HG02852 (cell line): ENCODE measurements around the gene STK4.
"Not testable (repeated sequence)": the region's sequence is repeated elsewhere in the genome, so short reads cannot be mapped to it uniquely, and the experiment has no call there.

ENCODE experiments used
- ATAC-seq: cut with Tn5 transposase; IDR thresholded peaks from one replicate; pipeline ENCODE4 v1.9.1; 2021; ENCODE audit warnings: mild to moderate bottlenecking, moderate library complexity; ENCODE audit not compliant: unreplicated experiment

Gene STK4

GRCh38 chr20:45021631-45022030 is 55.3 kb downstream of the STK4 start:
- no peak for ATAC-seq

- not testable (repeated sequence) for ATAC-seq
Measured at GRCh38 chr20:45023140-45023539, 56.8 kb downstream of the STK4 start.

GRCh38 chr20:45028424-45029136 is 62.3 kb downstream of the STK4 start:
- no peak for ATAC-seq

GRCh38 chr20:45029884-45030283 is 63.6 kb downstream of the STK4 start:
- ATAC-seq: no peak

- no peak for ATAC-seq
Measured at GRCh38 chr20:45032276-45032675, 66.0 kb downstream of the STK4 start.

GRCh38 chr20:45032781-45033180 is 66.5 kb downstream of the STK4 start:
- ATAC-seq: no peak

- no peak for ATAC-seq
Measured at GRCh38 chr20:45034436-45034835, 68.1 kb downstream of the STK4 start.

- no peak for ATAC-seq
Measured at GRCh38 chr20:45036044-45036755, 69.9 kb downstream of the STK4 start.

GRCh38 chr20:45037050-45037449 is 70.7 kb downstream of the STK4 start:
- no peak for ATAC-seq

- no peak for ATAC-seq
Measured at GRCh38 chr20:45037635-45038034, 71.3 kb downstream of the STK4 start.

GRCh38 chr20:45038745-45039474 is 72.6 kb downstream of the STK4 start:
- no peak for ATAC-seq

- ATAC-seq: no peak
Measured at GRCh38 chr20:45039475-45039820, 73.1 kb downstream of the STK4 start.

- no peak for ATAC-seq
Measured at GRCh38 chr20:45041464-45042337, 75.4 kb downstream of the STK4 start.

GRCh38 chr20:45042978-45043377 is 76.7 kb downstream of the STK4 start:
- ATAC-seq: no peak

- no peak for ATAC-seq
Measured at GRCh38 chr20:45044084-45044573, 77.8 kb downstream of the STK4 start.

GRCh38 chr20:45044601-45045000 is 78.3 kb downstream of the STK4 start:
- ATAC-seq: no peak

- ATAC-seq: no peak
Measured at GRCh38 chr20:45047581-45048119, 81.3 kb downstream of the STK4 start.

GRCh38 chr20:45049438-45049837 is 83.1 kb downstream of the STK4 start:
- ATAC-seq: no peak

- no peak for ATAC-seq
Measured at GRCh38 chr20:45049904-45050471, 83.7 kb downstream of the STK4 start.
